D721Med (cell line): ENCODE results near the gene RASA2.
"Not testable (repeated sequence)": the region's sequence is repeated elsewhere in the genome, so short reads cannot be mapped to it uniquely, and the experiment has no call there.

Experiments used
- DNase-seq: peaks from one replicate; pipeline ENCODE4 v3.0.0; 2011; ENCODE audit warnings: low spot score; ENCODE audit not compliant: insufficient read length
- FAIRE-seq: peaks from 2 replicates; lab custom pipeline; 2011; peaks lifted over from hg19 to GRCh38; lab: Jason Lieb, UNC
- TF ChIP-seq, protein P1 (sequence below): IDR thresholded peaks from 2 replicates; pipeline ENCODE4 v1.5.1; 2012; ENCODE audit warnings: mild to moderate bottlenecking, control low read depth; ENCODE audit not compliant: insufficient read depth; ENCODE audit errors: missing control alignments

The RASA2 gene

GRCh38 chr3:141525814-141526213, 39.0 kb downstream of the RASA2 start:
- DNase-seq, result no peak
- FAIRE-seq, result no peak
- TF ChIP-seq, protein P1, sequence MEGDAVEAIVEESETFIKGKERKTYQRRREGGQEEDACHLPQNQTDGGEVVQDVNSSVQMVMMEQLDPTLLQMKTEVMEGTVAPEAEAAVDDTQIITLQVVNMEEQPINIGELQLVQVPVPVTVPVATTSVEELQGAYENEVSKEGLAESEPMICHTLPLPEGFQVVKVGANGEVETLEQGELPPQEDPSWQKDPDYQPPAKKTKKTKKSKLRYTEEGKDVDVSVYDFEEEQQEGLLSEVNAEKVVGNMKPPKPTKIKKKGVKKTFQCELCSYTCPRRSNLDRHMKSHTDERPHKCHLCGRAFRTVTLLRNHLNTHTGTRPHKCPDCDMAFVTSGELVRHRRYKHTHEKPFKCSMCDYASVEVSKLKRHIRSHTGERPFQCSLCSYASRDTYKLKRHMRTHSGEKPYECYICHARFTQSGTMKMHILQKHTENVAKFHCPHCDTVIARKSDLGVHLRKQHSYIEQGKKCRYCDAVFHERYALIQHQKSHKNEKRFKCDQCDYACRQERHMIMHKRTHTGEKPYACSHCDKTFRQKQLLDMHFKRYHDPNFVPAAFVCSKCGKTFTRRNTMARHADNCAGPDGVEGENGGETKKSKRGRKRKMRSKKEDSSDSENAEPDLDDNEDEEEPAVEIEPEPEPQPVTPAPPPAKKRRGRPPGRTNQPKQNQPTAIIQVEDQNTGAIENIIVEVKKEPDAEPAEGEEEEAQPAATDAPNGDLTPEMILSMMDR, result no peak

- TF ChIP-seq, protein P1, result no peak
- FAIRE-seq (no peak), DNase-seq (no peak)
Measured at GRCh38 chr3:141526709-141527108, 39.9 kb downstream of the RASA2 start.

DNA sequence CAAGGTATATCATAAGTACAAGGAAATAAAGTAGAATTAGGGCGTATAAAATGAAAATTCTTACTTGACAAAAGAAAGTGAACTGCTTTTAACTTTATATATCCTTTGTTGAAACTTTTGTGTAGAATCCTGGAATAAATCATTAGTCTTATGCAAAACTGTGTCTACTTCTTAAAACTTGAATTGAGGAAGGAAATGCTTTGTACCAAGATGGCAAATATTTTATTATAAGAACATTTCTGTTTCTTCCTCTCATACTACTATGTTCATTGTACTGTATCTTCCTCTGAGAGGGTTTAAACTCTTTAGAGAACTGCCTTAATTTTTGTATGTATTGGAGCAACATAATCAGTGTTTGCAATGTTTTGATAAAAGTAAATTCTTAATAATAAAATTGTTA, 42.0 kb downstream of the RASA2 start:
- TF ChIP-seq, protein P1, result no peak
- FAIRE-seq (no peak), DNase-seq (no peak)

DNA sequence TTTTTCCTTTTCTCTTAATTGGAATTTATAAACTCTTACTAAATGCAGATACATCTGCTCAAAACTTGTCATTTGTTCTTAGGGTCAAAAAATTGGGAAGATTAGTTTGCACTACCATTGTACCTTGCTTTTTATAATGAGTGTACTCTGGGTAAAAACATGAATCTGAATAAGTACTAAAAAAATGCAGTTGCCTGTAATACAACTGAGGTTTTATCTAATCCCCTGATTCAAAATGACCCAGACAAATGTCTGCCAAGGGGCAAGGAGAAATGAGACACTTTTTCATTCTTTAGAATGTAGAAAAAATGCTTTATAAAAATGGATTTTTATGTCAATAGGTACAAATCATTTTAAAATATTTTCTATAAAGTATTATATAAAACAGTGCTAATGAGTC, 42.4 kb downstream of the RASA2 start:
- TF ChIP-seq, protein P1, result no peak
- no peak for FAIRE-seq

GRCh38 chr3:141529717-141530414, 43.0 kb downstream of the RASA2 start:
- TF ChIP-seq, protein P1, result no peak
- no peak for FAIRE-seq
- no peak for DNase-seq

More for the DNA sequence above, 42.4 kb downstream of the RASA2 start:
- no peak for DNase-seq

- TF ChIP-seq, protein P1, result no peak
- FAIRE-seq, result no peak
- no peak for DNase-seq
Measured at GRCh38 chr3:141530415-141530768, 43.6 kb downstream of the RASA2 start.

- FAIRE-seq, result no peak
- DNase-seq, result no peak
- TF ChIP-seq, protein P1, result no peak
Measured at GRCh38 chr3:141532609-141533008, 45.8 kb downstream of the RASA2 start.

- DNase-seq, FAIRE-seq: not testable (repeated sequence)
Measured at GRCh38 chr3:141536017-141536416, 49.2 kb downstream of the RASA2 start.
